Measurements from ENCODE around the gene SREBF1.

The SREBF1 gene

GRCh38 chr17:17857496-17857895 lies 20.7 kb upstream of the SREBF1 start:
- DNase-seq (ENCODE audit: low spot score) = no peak

GRCh38 chr17:17856386-17856785 lies 19.6 kb upstream of the SREBF1 start:
- DNase-seq (ENCODE audit: low spot score) = no peak

- no peak for DNase-seq (ENCODE audit: low spot score)
Observed at GRCh38 chr17:17855976-17856375, 19.2 kb upstream of the SREBF1 start.

- no peak for DNase-seq (ENCODE audit: low spot score)
Observed at GRCh38 chr17:17853811-17854447, 17.1 kb upstream of the SREBF1 start.

GRCh38 chr17:17852930-17853329 lies 16.1 kb upstream of the SREBF1 start:
- no peak for DNase-seq (ENCODE audit: low spot score)

- DNase-seq (ENCODE audit: low spot score) = no peak
Observed at GRCh38 chr17:17851103-17852002, 14.6 kb upstream of the SREBF1 start.

GRCh38 chr17:17849845-17850373 lies 13.1 kb upstream of the SREBF1 start:
- DNase-seq (ENCODE audit: low spot score) = no peak

- DNase-seq (ENCODE audit: low spot score) = no peak
Observed at GRCh38 chr17:17849147-17849820, 12.5 kb upstream of the SREBF1 start.

- DNase-seq (ENCODE audit: low spot score) = no peak
Observed at GRCh38 chr17:17848311-17849082, 11.7 kb upstream of the SREBF1 start.

- no peak for DNase-seq (ENCODE audit: low spot score)
Observed at GRCh38 chr17:17847726-17848125, 10.9 kb upstream of the SREBF1 start.

- no peak for DNase-seq (ENCODE audit: low spot score)
Observed at GRCh38 chr17:17847118-17847689, 10.4 kb upstream of the SREBF1 start.

GRCh38 chr17:17846645-17847044 lies 9.9 kb upstream of the SREBF1 start:
- DNase-seq (ENCODE audit: low spot score) = no peak

GRCh38 chr17:17846003-17846402 lies 9.2 kb upstream of the SREBF1 start:
- no peak for DNase-seq (ENCODE audit: low spot score)

- no peak for DNase-seq (ENCODE audit: low spot score)
Observed at GRCh38 chr17:17845046-17845775, 8.4 kb upstream of the SREBF1 start.

- no peak for DNase-seq (ENCODE audit: low spot score)
Observed at GRCh38 chr17:17844500-17844899, 7.7 kb upstream of the SREBF1 start.

GRCh38 chr17:17844079-17844478 lies 7.3 kb upstream of the SREBF1 start:
- DNase-seq (ENCODE audit: low spot score) = no peak

GRCh38 chr17:17843096-17843495 lies 6.3 kb upstream of the SREBF1 start:
- DNase-seq (ENCODE audit: low spot score) = no peak

- no peak for DNase-seq (ENCODE audit: low spot score)
Observed at GRCh38 chr17:17842111-17842876, 5.5 kb upstream of the SREBF1 start.

GRCh38 chr17:17841601-17842025 lies 4.8 kb upstream of the SREBF1 start:
- no peak for DNase-seq (ENCODE audit: low spot score)
